Stimulated activated CD4-positive, alpha-beta T cell treated with anti-CD3 and anti-CD28 coated beads, TNF-alpha, amount 100 ng/mL, for 48 hours (primary cell): ENCODE measurements around the gene ITGB7.
"Not testable (repeated sequence)": the region's sequence is repeated elsewhere in the genome, so short reads cannot be mapped to it uniquely, and the experiment has no call there.

Experiments used
- DNase-seq, 3 donors: peaks; one replicate each; pipeline ENCODE4 v3.0.0-alpha.2; 2020; ENCODE audit warnings: low read depth in 3 of 3

The ITGB7 gene

GRCh38 chr12:53180220-53180930 lies 26.7 kb downstream of the ITGB7 start, which contains the start of the genes CSAD and ZNF740:
Gene CSAD (minus strand): TSS chr12:53180925. CDS start chr12:53173470, 7,455 bp downstream.
Gene ZNF740 (plus strand): TSS chr12:53180722. CDS start chr12:53181984, 1,262 bp downstream.
- peak; percentile 95 to 98 (median 97) for DNase-seq

GRCh38 chr12:53179687-53180219 lies 27.3 kb downstream of the ITGB7 start:
- no peak for DNase-seq

GRCh38 chr12:53178803-53179202 lies 28.2 kb downstream of the ITGB7 start:
- not testable (repeated sequence) for DNase-seq

GRCh38 chr12:53177447-53177846 lies 29.6 kb downstream of the ITGB7 start:
- DNase-seq: not testable (repeated sequence)

- no peak for DNase-seq
Observed at GRCh38 chr12:53176750-53177149, 30.3 kb downstream of the ITGB7 start.

GRCh38 chr12:53174881-53175491 lies 32.1 kb downstream of the ITGB7 start:
- DNase-seq: no peak

GRCh38 chr12:53173085-53173715 lies 33.9 kb downstream of the ITGB7 start:
- no peak for DNase-seq

GRCh38 chr12:53172352-53172751 lies 34.7 kb downstream of the ITGB7 start:
- no peak for DNase-seq

GRCh38 chr12:53171725-53172329 lies 35.2 kb downstream of the ITGB7 start:
- DNase-seq: no peak

GRCh38 chr12:53170876-53171724 lies 36.0 kb downstream of the ITGB7 start:
- DNase-seq: no peak

- DNase-seq: no peak
Observed at GRCh38 chr12:53170215-53170614, 36.8 kb downstream of the ITGB7 start.

GRCh38 chr12:53169644-53170043 lies 37.4 kb downstream of the ITGB7 start:
- no peak for DNase-seq

- DNase-seq: no peak
Observed at GRCh38 chr12:53166837-53167236, 40.2 kb downstream of the ITGB7 start.

- not testable (repeated sequence) for DNase-seq
Observed at GRCh38 chr12:53163008-53163407, 44.0 kb downstream of the ITGB7 start.

GRCh38 chr12:53161119-53161911 lies 45.7 kb downstream of the ITGB7 start:
- DNase-seq: no peak

- DNase-seq: no peak
Observed at GRCh38 chr12:53160673-53161072, 46.4 kb downstream of the ITGB7 start.

- no peak for DNase-seq
Observed at GRCh38 chr12:53160000-53160399, 47.1 kb downstream of the ITGB7 start.

- DNase-seq: peak; percentile 86 to 88 (median 87)
Observed at GRCh38 chr12:53159195-53159839, 47.7 kb downstream of the ITGB7 start.

- DNase-seq: no peak
Observed at GRCh38 chr12:53152390-53152789, 54.7 kb downstream of the ITGB7 start.

- no peak for DNase-seq
Observed at GRCh38 chr12:53151039-53151438, 56.0 kb downstream of the ITGB7 start.
